Suprapubic skin (tissue), 3 donors: Measurements from ENCODE around the gene MFSD12.

Source experiments
- CTCF ChIP-seq, 2 donors: fragments of 200-600 bp in 1 of 2; fragments of 450-650 bp in 1 of 2; sonication (generic) in 1 of 2; IDR thresholded peaks; one replicate each; pipeline ENCODE4 v1.5.1; 2016 to 2019; ENCODE audit warnings: antibody characterized with exemption in 2 of 2, mild to moderate bottlenecking in 1 of 2, moderate library complexity in 1 of 2
- POLR2A ChIP-seq, 2 donors: fragments of 450-650 bp; IDR thresholded peaks; one replicate each; pipeline ENCODE4 v1.6.1; 2017; ENCODE audit warnings: antibody characterized with exemption in 2 of 2, mild to moderate bottlenecking in 2 of 2, moderate library complexity in 2 of 2

- TF ChIP-seq POLR2A (IDR thresholded peaks at IDR 0.05) (no peak), CTCF (IDR thresholded peaks at IDR 0.05) (no peak)
Observed at GRCh38 chr19:3537438-3538240, 19.7 kb downstream of the MFSD12 start.
